T-helper 9 cell (primary cell): ENCODE data around the gene POU2F3.
A peak's percentile ranks its signal among the peaks of the same experiment; 100 is the strongest.

Experiments used
- DNase-seq: peaks from one replicate; pipeline ENCODE4 v3.0.0-alpha.2; 2020

POU2F3 gene

GRCh38 chr11:120210626-120211521 is 29.1 kb upstream of the POU2F3 start, which contains the start of gene OAF:
TSS of gene OAF (plus strand) at chr11:120211032. CDS start at chr11:120211280, 248 bp downstream.
- peak; percentile 20 for DNase-seq

DNA sequence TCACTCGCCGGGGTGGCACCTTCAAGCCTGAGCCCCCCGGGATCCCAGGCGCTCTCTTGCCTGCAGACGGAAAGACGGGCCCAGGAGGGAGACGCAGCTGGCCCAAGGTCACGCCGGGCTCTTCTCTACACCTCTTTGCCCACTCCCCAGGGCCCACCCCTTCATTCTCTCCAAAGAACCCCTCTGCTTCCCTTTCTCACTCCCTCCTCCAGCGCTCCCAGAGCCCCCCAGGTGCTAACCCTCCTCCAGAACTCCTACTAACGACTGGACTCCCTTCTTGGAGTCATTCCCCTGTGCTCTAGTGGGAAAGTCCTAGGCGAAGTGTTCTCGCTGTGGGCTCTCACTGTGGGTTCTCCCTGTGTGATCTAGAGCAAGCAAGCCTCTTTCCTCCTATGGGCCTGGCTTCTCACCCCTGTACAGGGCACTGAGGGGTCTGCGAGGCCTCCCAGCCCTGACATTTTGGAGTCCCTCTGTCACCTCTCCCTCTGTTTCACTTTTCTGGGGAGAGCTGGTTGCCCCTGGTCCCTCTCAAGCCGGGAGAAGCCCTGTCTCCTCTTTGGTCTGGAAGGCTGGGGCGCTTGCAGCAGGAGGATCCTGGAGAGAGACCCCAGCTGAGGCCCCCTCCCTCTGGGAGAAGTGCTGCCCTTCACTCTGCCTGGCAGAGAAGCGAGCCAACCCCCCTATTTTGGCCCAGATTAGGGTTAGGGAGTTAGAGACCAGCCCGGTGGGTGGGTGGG is 28.2 kb upstream of the POU2F3 start:
- DNase-seq: no peak

- no peak for DNase-seq
These were observed 27.6 kb upstream of the POU2F3 start for GRCh38 chr11:120212259-120212878.

DNA sequence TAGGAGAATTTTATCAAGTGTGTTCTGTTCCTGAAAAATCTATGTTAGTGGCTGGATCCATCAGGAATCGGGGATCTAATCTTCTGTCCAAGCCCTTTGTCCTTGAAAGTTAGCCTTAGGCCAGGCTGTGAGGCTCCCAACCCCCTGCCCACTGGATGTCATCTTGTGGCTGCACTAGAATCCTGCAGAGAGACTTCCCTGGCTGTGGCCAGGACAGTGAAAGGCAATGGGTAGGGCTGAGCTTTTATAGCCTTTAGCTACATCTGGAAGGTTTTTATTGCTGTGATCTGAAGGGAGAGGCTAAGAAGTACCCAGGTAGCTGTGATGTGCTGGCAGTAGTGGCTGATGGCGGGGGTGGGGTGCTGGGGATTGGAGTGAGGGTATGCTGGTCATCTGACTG is 27.0 kb upstream of the POU2F3 start:
- no peak for DNase-seq

GRCh38 chr11:120214581-120214980 is 25.4 kb upstream of the POU2F3 start:
- DNase-seq: no peak

GRCh38 chr11:120215634-120216033 is 24.3 kb upstream of the POU2F3 start:
- DNase-seq: no peak

DNA sequence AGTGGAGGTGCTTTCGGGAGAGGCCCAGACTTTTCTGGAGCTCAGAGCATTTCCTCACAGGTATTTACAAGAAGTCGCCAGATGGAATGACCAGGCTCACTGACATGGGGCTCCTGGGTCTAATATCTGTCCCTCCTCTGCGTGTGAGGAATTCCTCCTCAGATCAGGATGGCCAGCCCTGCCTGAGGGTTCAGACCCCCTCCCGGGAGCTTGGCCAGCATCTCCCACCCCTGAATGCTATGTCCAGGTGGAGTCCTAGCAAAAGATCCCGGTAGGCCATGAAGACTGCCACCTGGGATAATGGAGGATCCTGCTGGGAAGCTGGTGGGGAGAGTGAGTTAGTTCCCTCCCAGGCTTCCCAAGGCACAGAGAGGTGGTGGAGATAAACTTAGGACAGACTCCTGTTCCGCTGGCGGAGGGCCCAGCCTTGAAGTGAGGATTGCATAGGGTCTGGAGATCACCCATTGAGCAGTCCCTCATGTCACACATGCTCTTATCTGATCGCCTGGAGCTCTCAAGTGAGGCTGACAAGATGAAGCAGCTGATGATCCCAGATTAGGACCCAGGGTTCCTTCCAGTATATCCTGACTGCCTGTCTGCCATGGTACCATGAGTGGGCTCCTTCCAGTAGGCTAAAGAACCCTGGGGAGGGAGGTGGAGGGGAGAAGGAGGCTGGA is 23.4 kb upstream of the POU2F3 start:
- DNase-seq: no peak

- DNase-seq: no peak
These were observed 22.4 kb upstream of the POU2F3 start for GRCh38 chr11:120217526-120217925.

DNA sequence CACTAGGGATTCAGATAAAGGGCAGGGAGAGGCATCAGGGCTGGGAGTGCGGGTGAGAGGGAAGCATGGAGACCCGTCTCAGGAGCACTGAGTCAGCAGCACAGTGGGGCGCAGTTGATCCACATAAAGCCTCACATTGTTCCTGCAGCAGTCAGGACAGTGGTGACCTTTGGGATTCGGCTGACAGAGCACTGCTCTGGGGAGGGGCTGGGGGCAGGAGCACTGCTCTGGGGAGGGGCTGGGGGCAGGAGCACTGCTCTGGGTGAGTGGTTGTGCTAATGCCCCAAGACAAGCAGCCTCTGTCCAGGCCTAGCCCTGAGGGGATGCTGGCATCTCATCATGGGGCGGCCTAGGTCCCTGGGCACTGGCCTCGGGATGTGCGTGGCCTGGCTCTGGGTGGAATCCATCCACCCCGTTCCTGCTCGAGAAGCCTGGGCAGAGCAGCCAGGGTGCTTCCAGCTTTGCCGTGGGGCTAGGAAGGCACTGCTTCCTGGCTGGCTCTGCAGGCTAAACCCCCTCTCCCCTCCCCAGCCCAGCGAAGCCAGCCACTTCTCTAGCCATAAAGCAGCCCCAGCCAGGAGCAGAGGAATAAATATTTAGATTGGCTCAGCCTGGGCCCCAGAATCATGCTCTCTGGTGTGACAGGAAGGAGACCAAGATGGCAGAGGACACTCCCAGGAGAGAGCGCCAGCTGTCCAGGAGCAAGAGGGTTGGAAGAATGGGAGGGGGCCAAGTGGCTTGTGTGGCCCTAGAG is 21.8 kb upstream of the POU2F3 start:
- no peak for DNase-seq

DNA sequence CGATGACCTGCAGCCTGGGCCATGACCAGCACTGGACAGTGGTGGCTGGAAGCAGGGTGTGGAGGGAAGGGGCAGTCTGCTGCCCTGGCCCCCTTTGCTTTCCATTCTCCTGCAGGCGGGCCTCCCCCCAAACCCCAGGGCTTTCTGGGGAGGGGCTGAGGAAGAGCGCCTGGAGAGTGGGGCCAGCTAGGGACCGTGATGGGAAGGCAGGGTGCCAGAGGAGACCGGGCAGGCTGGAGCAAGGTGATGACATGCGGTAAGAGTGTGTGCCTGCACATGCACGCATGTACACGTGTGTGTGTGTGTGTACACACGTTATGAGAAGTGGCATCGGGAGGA is 21.3 kb upstream of the POU2F3 start:
- DNase-seq: no peak

DNA sequence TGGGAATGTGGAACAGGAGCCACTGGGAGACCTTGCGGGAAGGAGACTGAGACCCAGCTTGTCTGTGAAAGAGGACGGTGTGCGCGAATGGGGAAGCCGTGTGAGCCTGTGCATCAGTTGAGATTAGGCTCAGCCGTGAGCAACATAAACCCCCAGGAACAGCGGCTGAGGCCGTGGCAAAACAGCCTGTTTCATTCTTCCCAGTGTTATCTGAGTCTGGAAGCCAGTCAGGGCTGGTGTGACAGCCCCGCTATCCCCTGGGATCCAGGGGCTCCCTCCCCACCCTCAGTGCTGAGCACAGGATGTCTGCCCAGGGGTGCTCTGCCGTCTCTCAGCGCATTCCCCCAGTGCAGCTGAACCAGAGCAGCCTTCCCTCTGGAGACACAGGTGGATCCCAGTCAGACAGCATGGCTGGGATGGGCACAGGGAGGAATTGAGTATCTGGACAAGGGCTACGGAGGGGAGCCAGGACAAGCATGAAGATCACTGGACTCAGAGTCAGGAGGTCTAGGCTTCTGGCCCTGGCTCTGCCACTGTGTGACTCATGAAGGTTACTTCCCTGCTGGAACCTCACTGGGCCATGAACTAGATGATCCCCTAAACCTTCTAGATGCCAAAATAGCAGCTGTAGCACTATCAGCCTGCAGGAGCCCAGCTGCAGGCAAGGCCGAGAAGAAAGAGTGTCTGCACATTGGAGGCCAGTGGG is 20.6 kb upstream of the POU2F3 start:
- DNase-seq: no peak

- no peak for DNase-seq
These were observed 19.8 kb upstream of the POU2F3 start for GRCh38 chr11:120219938-120220746.

- no peak for DNase-seq
These were observed 19.2 kb upstream of the POU2F3 start for GRCh38 chr11:120220747-120221037.

- no peak for DNase-seq
These were observed 18.7 kb upstream of the POU2F3 start for GRCh38 chr11:120221115-120221752.

GRCh38 chr11:120222916-120223315 is 17.0 kb upstream of the POU2F3 start:
- DNase-seq: no peak

- DNase-seq: no peak
These were observed 16.1 kb upstream of the POU2F3 start for GRCh38 chr11:120223793-120224192.

- DNase-seq: no peak
These were observed 15.6 kb upstream of the POU2F3 start for GRCh38 chr11:120224361-120224760.

DNA sequence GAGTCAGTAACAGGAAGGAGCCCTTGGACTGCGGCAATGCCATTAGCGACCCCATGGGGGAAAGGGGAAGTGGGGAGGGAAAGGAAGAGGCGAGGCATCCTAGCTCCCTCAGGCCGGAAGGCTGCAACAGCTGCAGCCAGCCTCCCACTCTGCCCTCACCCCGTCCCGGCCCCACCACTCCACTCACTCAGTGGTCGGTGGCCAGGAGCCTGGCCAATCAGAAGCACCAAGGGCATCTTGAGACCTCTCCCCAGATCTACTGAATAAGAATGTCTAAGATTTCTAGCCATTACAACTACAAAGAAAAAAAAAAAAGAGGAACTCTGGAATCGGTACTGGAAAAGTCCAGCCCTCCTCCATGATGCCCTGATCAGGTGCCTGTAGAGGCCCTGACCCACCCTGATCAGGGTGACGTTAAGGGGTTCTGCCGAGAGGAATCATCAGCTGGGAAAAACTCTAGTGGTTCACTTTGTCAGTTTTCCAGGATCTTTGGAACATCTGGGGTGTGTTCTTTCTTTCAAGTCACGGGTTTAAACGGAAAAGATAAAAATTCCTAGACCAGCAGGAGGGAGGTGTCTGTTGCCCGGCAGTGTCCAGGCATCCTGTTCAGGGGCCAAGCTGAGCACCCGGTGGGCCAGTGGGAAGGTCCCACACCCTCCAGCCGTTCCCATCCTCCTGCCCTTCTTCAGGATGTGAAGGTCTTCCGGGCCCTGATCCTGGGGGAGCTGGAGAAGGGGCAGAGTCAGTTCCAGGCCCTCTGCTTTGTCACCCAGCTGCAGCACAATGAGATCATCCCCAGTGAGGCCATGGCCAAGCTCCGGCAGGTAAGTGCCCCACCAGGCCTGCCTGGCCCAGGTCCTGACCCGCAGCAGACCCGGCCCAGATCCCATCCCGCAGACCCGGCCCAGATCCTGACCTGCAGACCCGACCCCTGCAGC is 14.7 kb upstream of the POU2F3 start:
- DNase-seq: no peak

DNA sequence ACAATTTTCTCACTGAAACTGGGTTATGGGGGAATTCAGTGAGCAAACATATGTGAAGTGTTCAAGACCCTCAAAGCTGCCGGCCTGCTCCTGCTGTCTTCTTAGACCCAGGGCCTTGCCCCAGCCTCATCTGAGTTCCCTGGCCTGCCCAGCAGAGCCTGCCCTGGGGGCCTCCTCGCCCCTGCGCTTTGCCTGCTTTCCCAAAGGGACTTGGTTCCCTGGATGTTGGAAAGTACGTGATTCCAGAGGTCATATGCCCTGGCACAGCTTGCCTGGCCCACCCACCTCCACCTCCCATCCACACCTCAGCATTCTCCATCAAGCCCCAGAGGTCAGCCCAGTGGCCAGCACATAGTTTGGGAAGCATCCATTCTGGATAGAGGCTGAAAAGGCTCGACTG is 13.7 kb upstream of the POU2F3 start:
- DNase-seq: no peak
